ENCODE measurements around the gene KLF9. TPM values are rescaled to one million over a fixed set of nuclear protein-coding genes. Genes with fewer than 3 reads are reported as not detected.

The KLF9 gene
- total RNA-seq, 1 experiment from 2014 or later, result 4.4 TPM

GRCh38 chr9:70422371-70423043 is 8.1 kb upstream of the KLF9 start:
- DNase-seq (ENCODE audit: low spot score), result no peak

GRCh38 chr9:70421272-70422180 is 7.1 kb upstream of the KLF9 start:
- DNase-seq (ENCODE audit: low spot score), result no peak

GRCh38 chr9:70420441-70421271 is 6.2 kb upstream of the KLF9 start:
- peak; percentile 76 for DNase-seq (ENCODE audit: low spot score)

- peak; percentile 88 for DNase-seq (ENCODE audit: low spot score)
These were observed 5.3 kb upstream of the KLF9 start for GRCh38 chr9:70419556-70420440.

- DNase-seq (ENCODE audit: low spot score), result peak; percentile 85
These were observed 4.5 kb upstream of the KLF9 start for GRCh38 chr9:70418822-70419555.

GRCh38 chr9:70415476-70415875 is 1.0 kb upstream of the KLF9 start:
- no peak for DNase-seq (ENCODE audit: low spot score)

- DNase-seq (ENCODE audit: low spot score), result no peak
These were observed 584 bp upstream of the KLF9 start for GRCh38 chr9:70415041-70415440.

- no peak for DNase-seq (ENCODE audit: low spot score)
These were observed 1.0 kb downstream of the KLF9 start for GRCh38 chr9:70413464-70413798.

- DNase-seq (ENCODE audit: low spot score), result no peak
These were observed 1.5 kb downstream of the KLF9 start for GRCh38 chr9:70412832-70413463.

- DNase-seq (ENCODE audit: low spot score), result peak; percentile 38
These were observed 2.3 kb downstream of the KLF9 start for GRCh38 chr9:70411930-70412831.

- DNase-seq (ENCODE audit: low spot score), result no peak
These were observed 3.1 kb downstream of the KLF9 start for GRCh38 chr9:70411121-70411929.

GRCh38 chr9:70410368-70410767 is 4.1 kb downstream of the KLF9 start:
- DNase-seq (ENCODE audit: low spot score), result no peak

- no peak for DNase-seq (ENCODE audit: low spot score)
These were observed 4.7 kb downstream of the KLF9 start for GRCh38 chr9:70409800-70410199.

- DNase-seq (ENCODE audit: low spot score), result no peak
These were observed 5.2 kb downstream of the KLF9 start for GRCh38 chr9:70409280-70409679.

- DNase-seq (ENCODE audit: low spot score), result no peak
These were observed 5.9 kb downstream of the KLF9 start for GRCh38 chr9:70408393-70409040.

- DNase-seq (ENCODE audit: low spot score), result no peak
These were observed 7.4 kb downstream of the KLF9 start for GRCh38 chr9:70407081-70407503.

GRCh38 chr9:70406434-70406862 is 8.0 kb downstream of the KLF9 start:
- DNase-seq (ENCODE audit: low spot score), result no peak
